ENCODE data around the gene TGDS.
"Not testable (repeated sequence)": the region's sequence is repeated elsewhere in the genome, so short reads cannot be mapped to it uniquely, and the experiment has no call there.

TGDS gene

GRCh38 chr13:94550062-94550738 is 45.8 kb downstream of the TGDS start:
- DNase-seq (ENCODE audit: low read depth in 3 of 3): peak in 1 of 3 donors; percentile 9

- peak; percentile 82 to 89 (median 82) for DNase-seq (ENCODE audit: low read depth in 3 of 3)
Observed at GRCh38 chr13:94549232-94550061, 46.5 kb downstream of the TGDS start.

GRCh38 chr13:94548821-94549231 is 47.1 kb downstream of the TGDS start:
- peak in 2 of 3 donors; percentile 22 to 25 for DNase-seq (ENCODE audit: low read depth in 3 of 3)

GRCh38 chr13:94548382-94548781 is 47.6 kb downstream of the TGDS start:
- no peak for DNase-seq (ENCODE audit: low read depth in 3 of 3)

- DNase-seq (ENCODE audit: low read depth in 3 of 3): no peak
Observed at GRCh38 chr13:94546061-94546839, 49.7 kb downstream of the TGDS start.

GRCh38 chr13:94544922-94545321 is 51.0 kb downstream of the TGDS start:
- no peak for DNase-seq (ENCODE audit: low read depth in 3 of 3)

GRCh38 chr13:94542917-94543316 is 53.0 kb downstream of the TGDS start:
- DNase-seq (ENCODE audit: low read depth in 3 of 3): no peak

GRCh38 chr13:94537740-94538630 is 58.0 kb downstream of the TGDS start:
- DNase-seq (ENCODE audit: low read depth in 3 of 3): no peak

- DNase-seq (ENCODE audit: low read depth in 3 of 3): no peak
Observed at GRCh38 chr13:94535775-94536174, 60.2 kb downstream of the TGDS start.

GRCh38 chr13:94535231-94535630 is 60.7 kb downstream of the TGDS start:
- no peak for DNase-seq (ENCODE audit: low read depth in 3 of 3)

- DNase-seq (ENCODE audit: low read depth in 3 of 3): no peak
Observed at GRCh38 chr13:94534166-94534565, 61.8 kb downstream of the TGDS start.

- DNase-seq (ENCODE audit: low read depth in 3 of 3): not testable (repeated sequence)
Observed at GRCh38 chr13:94532278-94532677, 63.7 kb downstream of the TGDS start.

- DNase-seq (ENCODE audit: low read depth in 3 of 3): not testable (repeated sequence)
Observed at GRCh38 chr13:94526956-94527355, 69.0 kb downstream of the TGDS start.

- no peak for DNase-seq (ENCODE audit: low read depth in 3 of 3)
Observed at GRCh38 chr13:94525781-94526180, 70.2 kb downstream of the TGDS start.

- DNase-seq (ENCODE audit: low read depth in 3 of 3): no peak
Observed at GRCh38 chr13:94524407-94524806, 71.5 kb downstream of the TGDS start.
